Measurements from ENCODE around the gene TMEFF2. TPM values are rescaled to one million over a fixed set of nuclear protein-coding genes. Genes with fewer than 3 reads are reported as not detected.
A peak's percentile ranks its signal among the peaks of the same experiment; 100 is the strongest.
"Not testable (repeated sequence)": the region's sequence is repeated elsewhere in the genome, so short reads cannot be mapped to it uniquely, and the experiment has no call there.

The TMEFF2 gene
- total RNA-seq, 1 experiment from 2014 or later: 0.34 TPM

GRCh38 chr2:191933307-191934105, 261.2 kb downstream of the TMEFF2 start:
- DNase-seq (ENCODE audit: low read depth): peak; percentile 15

GRCh38 chr2:191932286-191932685, 262.4 kb downstream of the TMEFF2 start:
- no peak for DNase-seq (ENCODE audit: low read depth)

GRCh38 chr2:191931329-191931728, 263.4 kb downstream of the TMEFF2 start:
- DNase-seq (ENCODE audit: low read depth): no peak

GRCh38 chr2:191930205-191930604, 264.5 kb downstream of the TMEFF2 start:
- DNase-seq (ENCODE audit: low read depth): no peak

- no peak for DNase-seq (ENCODE audit: low read depth)
Measured at GRCh38 chr2:191929288-191929687, 265.4 kb downstream of the TMEFF2 start.

- peak; percentile 76 for DNase-seq (ENCODE audit: low read depth)
Measured at GRCh38 chr2:191927991-191928390, 266.7 kb downstream of the TMEFF2 start.

- peak; percentile 98 for DNase-seq (ENCODE audit: low read depth)
Measured at GRCh38 chr2:191927319-191927867, 267.3 kb downstream of the TMEFF2 start.

- DNase-seq (ENCODE audit: low read depth): no peak
Measured at GRCh38 chr2:191926671-191927070, 268.1 kb downstream of the TMEFF2 start.

GRCh38 chr2:191923652-191923997, 271.1 kb downstream of the TMEFF2 start:
- peak; percentile 56 for DNase-seq (ENCODE audit: low read depth)

- no peak for DNase-seq (ENCODE audit: low read depth)
Measured at GRCh38 chr2:191922736-191923651, 271.7 kb downstream of the TMEFF2 start.

GRCh38 chr2:191921650-191922049, 273.1 kb downstream of the TMEFF2 start:
- DNase-seq (ENCODE audit: low read depth): not testable (repeated sequence)

- no peak for DNase-seq (ENCODE audit: low read depth)
Measured at GRCh38 chr2:191920502-191920901, 274.2 kb downstream of the TMEFF2 start.

GRCh38 chr2:191917967-191918651, 276.6 kb downstream of the TMEFF2 start:
- no peak for DNase-seq (ENCODE audit: low read depth)

GRCh38 chr2:191917430-191917881, 277.3 kb downstream of the TMEFF2 start:
- DNase-seq (ENCODE audit: low read depth): no peak

- no peak for DNase-seq (ENCODE audit: low read depth)
Measured at GRCh38 chr2:191916826-191917225, 277.9 kb downstream of the TMEFF2 start.

GRCh38 chr2:191915750-191916149, 279.0 kb downstream of the TMEFF2 start:
- no peak for DNase-seq (ENCODE audit: low read depth)

GRCh38 chr2:191913796-191914195, 280.9 kb downstream of the TMEFF2 start:
- DNase-seq (ENCODE audit: low read depth): no peak

GRCh38 chr2:191912764-191913163, 282.0 kb downstream of the TMEFF2 start:
- no peak for DNase-seq (ENCODE audit: low read depth)

GRCh38 chr2:191910518-191910917, 284.2 kb downstream of the TMEFF2 start:
- DNase-seq (ENCODE audit: low read depth): peak; percentile 69

GRCh38 chr2:191908874-191909273, 285.9 kb downstream of the TMEFF2 start:
- DNase-seq (ENCODE audit: low read depth): no peak

GRCh38 chr2:191907545-191907944, 287.2 kb downstream of the TMEFF2 start:
- no peak for DNase-seq (ENCODE audit: low read depth)

GRCh38 chr2:191907091-191907490, 287.6 kb downstream of the TMEFF2 start:
- no peak for DNase-seq (ENCODE audit: low read depth)

Data from M059J (cell line).